ENCODE measurements around the gene PPL.

The PPL gene

DNA sequence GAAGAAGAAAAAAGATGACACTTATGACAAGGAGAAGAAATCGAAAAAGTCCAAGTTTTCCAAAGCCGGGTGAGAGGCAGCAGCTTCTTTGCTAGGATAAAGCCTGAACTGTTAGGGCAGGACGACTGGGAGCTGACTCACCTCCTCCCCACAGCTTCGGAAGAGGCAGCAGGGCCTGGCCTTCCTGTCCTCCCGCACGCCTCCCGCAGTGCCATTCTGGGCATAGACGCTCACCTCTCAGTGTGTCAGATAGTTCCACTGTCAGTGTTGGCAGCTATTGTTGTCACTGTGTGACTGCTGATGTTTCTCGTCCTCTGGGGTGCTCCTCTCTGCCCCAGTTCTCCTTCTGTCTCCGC, 77.1 kb downstream of the PPL start:
- Histone ChIP-seq H3K79me2 (ENCODE audit: insufficient read depth, low read length) (peaks cover 55% of the 10 kb centered on the region), H2AFZ (ENCODE audit: low read depth, low read length) (no peak overlapping the region), H3K4me3 (ENCODE audit: low read depth in 1 of 2, low read length in 2 of 2) (no peak overlapping the region), H3K9ac (ENCODE audit: low read depth, low read length) (no peak overlapping the region), H3K27ac (ENCODE audit: low read length) (no peak overlapping the region), H3K27me3 (ENCODE audit: insufficient read depth, low read length, poor library complexity) (no peaks in the 10 kb centered on the region), H4K20me1 (ENCODE audit: insufficient read depth, low read length) (peaks cover 36% of the 10 kb centered on the region), H3K9me3 (ENCODE audit: insufficient read depth, low read length, severe bottlenecking) (no peaks in the 10 kb centered on the region), H3K4me2 (ENCODE audit: insufficient read depth, low read length) (no peak overlapping the region), H3K4me1 (ENCODE audit: insufficient read depth, low read length) (no peaks in the 10 kb centered on the region), H3K36me3 (ENCODE audit: insufficient read depth, low read length) (peaks cover 98% of the 10 kb centered on the region)
- no peak for DNase-seq
- TF ChIP-seq CTCF (IDR thresholded peaks at IDR 0.05; ENCODE audit: borderline replicate concordance, extremely low read depth, low read length, poor library complexity, severe bottlenecking): no peak
- no peak for TF ChIP-seq EZH2 (IDR thresholded peaks at IDR 0.05; ENCODE audit: borderline replicate concordance, low read depth, low read length, severe bottlenecking)
- no peak for ATAC-seq (ENCODE audit: insufficient read depth, low read depth)

GRCh38 chr16:4859190-4859899, 77.6 kb downstream of the PPL start:
- TF ChIP-seq CTCF (IDR thresholded peaks at IDR 0.05; ENCODE audit: borderline replicate concordance, extremely low read depth, low read length, poor library complexity, severe bottlenecking): no peak
- no peak for TF ChIP-seq EZH2 (IDR thresholded peaks at IDR 0.05; ENCODE audit: borderline replicate concordance, low read depth, low read length, severe bottlenecking)
- no peaks in the 10 kb centered on the region for H3K9me3 ChIP-seq (ENCODE audit: insufficient read depth, low read length, severe bottlenecking)
- no peak overlapping the region for H2AFZ ChIP-seq (ENCODE audit: low read depth, low read length)
- no peaks in the 10 kb centered on the region for H3K27me3 ChIP-seq (ENCODE audit: insufficient read depth, low read length, poor library complexity)
- no peaks in the 10 kb centered on the region for H3K4me1 ChIP-seq (ENCODE audit: insufficient read depth, low read length)
- H3K36me3 ChIP-seq (ENCODE audit: insufficient read depth, low read length): peaks cover 99% of the 10 kb centered on the region
- peaks cover 32% of the 10 kb centered on the region for H4K20me1 ChIP-seq (ENCODE audit: insufficient read depth, low read length)
- no peak overlapping the region for H3K27ac ChIP-seq (ENCODE audit: low read length)
- DNase-seq (no peak), ATAC-seq (ENCODE audit: insufficient read depth, low read depth) (no peak)
- no peak overlapping the region for H3K4me3 ChIP-seq (ENCODE audit: low read depth in 1 of 2, low read length in 2 of 2)
- H3K4me2 ChIP-seq (ENCODE audit: insufficient read depth, low read length): no peak overlapping the region
- H3K79me2 ChIP-seq (ENCODE audit: insufficient read depth, low read length): peaks cover 50% of the 10 kb centered on the region
- no peak overlapping the region for H3K9ac ChIP-seq (ENCODE audit: low read depth, low read length)

- Histone ChIP-seq H3K4me3 (ENCODE audit: low read depth in 1 of 2, low read length in 2 of 2) (no peak overlapping the region), H3K27ac (ENCODE audit: low read length) (no peak overlapping the region), H2AFZ (ENCODE audit: low read depth, low read length) (no peak overlapping the region), H3K36me3 (ENCODE audit: insufficient read depth, low read length) (peaks cover 85% of the 10 kb centered on the region), H3K79me2 (ENCODE audit: insufficient read depth, low read length) (peaks cover 44% of the 10 kb centered on the region), H3K9me3 (ENCODE audit: insufficient read depth, low read length, severe bottlenecking) (no peaks in the 10 kb centered on the region), H3K4me2 (ENCODE audit: insufficient read depth, low read length) (no peak overlapping the region), H3K4me1 (ENCODE audit: insufficient read depth, low read length) (no peaks in the 10 kb centered on the region; the same call in 1 of the 2 replicates), H3K27me3 (ENCODE audit: insufficient read depth, low read length, poor library complexity) (no peaks in the 10 kb centered on the region), H4K20me1 (ENCODE audit: insufficient read depth, low read length) (peaks cover 42% of the 10 kb centered on the region), H3K9ac (ENCODE audit: low read depth, low read length) (no peak overlapping the region)
- no peak for ATAC-seq (ENCODE audit: insufficient read depth, low read depth)
- TF ChIP-seq CTCF (IDR thresholded peaks at IDR 0.05; ENCODE audit: borderline replicate concordance, extremely low read depth, low read length, poor library complexity, severe bottlenecking) (no peak), EZH2 (IDR thresholded peaks at IDR 0.05; ENCODE audit: borderline replicate concordance, low read depth, low read length, severe bottlenecking) (no peak)
- DNase-seq: no peak
Measured at GRCh38 chr16:4855804-4856203, 81.1 kb downstream of the PPL start.

Measured in DND-41 (cell line).